OCI-LY3 (cell line): Measurements from ENCODE around the gene CCDC154.

ENCODE experiments used
- CTCF ChIP-seq: fragments of 200-600, 300-600 bp; sonication (generic); IDR thresholded peaks from 2 replicates; pipeline ENCODE4 v1.5.1; 2014; ENCODE audit warnings: antibody characterized with exemption, low read length, low read depth
- EZH2phosphoT487 ChIP-seq: fragments of 200-600 bp; shearing (Covaris generic); IDR thresholded peaks from 2 replicates; pipeline ENCODE4 v1.6.1; 2018; ENCODE audit warnings: antibody characterized with exemption, mixed run types, low read depth

DNA sequence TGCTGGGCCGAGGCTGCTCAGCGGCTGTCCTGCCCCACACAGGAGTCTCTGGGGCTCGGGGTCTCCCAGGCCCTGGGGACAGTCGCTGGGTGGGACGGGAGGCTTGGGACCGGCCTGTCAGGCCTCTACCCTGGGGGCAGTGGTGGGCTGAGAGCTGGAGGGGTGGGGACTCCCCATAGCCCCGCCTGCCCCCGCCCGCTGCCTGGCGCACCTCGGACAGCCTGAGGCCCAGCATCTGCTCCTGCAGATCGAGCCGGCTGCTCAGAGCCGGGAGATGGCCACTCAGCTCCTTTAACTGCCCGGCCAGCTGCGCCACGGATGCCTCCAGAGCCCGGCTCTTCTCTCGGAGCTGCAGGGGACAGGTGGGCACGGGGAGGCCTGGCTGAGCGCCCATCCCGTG lies 6.8 kb downstream of the CCDC154 start:
- TF ChIP-seq CTCF = no peak
- no peak for TF ChIP-seq EZH2phosphoT487
